IPS-20b (cell line): Measurements from ENCODE around the gene PITPNC1.
"Not testable (repeated sequence)": the region's sequence is repeated elsewhere in the genome, so short reads cannot be mapped to it uniquely, and the experiment has no call there.

Experiments used
- H3K27ac ChIP-seq: one replicate; pipeline ENCODE4 v1.5.1; 2013; ENCODE audit warnings: low read length
- H3K27me3 ChIP-seq: 2 replicates; pipeline ENCODE4 v1.6.1; 2013; ENCODE audit warnings: mild to moderate bottlenecking, low read length, inconsistent platforms; ENCODE audit not compliant: insufficient read depth
- H3K36me3 ChIP-seq: 2 replicates; pipeline ENCODE4 v1.6.1; 2013; ENCODE audit warnings: low read depth, mild to moderate bottlenecking, inconsistent platforms, low read length, moderate library complexity; ENCODE audit not compliant: insufficient read depth
- H3K4me1 ChIP-seq: 2 replicates; pipeline ENCODE4 v1.6.1; 2013; ENCODE audit warnings: mild to moderate bottlenecking, control low read depth, inconsistent platforms, low read length, moderate library complexity; ENCODE audit not compliant: insufficient read depth
- H3K4me3 ChIP-seq: 2 replicates; pipeline ENCODE4 v1.5.1; 2013; ENCODE audit warnings: mild to moderate bottlenecking, low read length, inconsistent platforms
- H3K9ac ChIP-seq: 2 replicates; pipeline ENCODE4 v1.6.1; 2013; ENCODE audit warnings: low read depth, mild to moderate bottlenecking, inconsistent platforms, low read length, moderate library complexity
- H3K9me3 ChIP-seq: 2 replicates; pipeline ENCODE4 v1.6.1; 2013; ENCODE audit warnings: mild to moderate bottlenecking, low read depth, low read length, inconsistent platforms; ENCODE audit not compliant: insufficient read depth

The PITPNC1 gene

DNA sequence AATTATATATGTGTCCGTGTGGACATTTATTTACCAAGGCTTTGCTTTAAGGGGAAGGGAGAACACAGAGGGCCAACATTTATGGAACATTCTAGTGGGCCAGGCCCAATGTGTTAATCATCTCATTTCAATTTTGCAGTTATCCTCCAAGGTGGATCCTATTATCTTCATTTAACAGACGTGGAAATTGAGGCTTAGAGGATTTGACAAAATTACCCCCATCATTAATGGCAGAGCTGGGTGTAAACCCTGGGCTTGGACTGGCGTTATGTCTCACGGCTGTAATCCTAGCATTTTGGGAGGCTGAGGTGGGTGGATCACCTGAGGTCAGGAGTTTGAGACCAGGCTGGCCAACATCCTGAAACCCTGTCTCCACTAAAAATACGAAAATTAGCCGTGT, 26.4 kb downstream of the PITPNC1 start:
- H3K27ac ChIP-seq: no peak overlapping the region
- H3K4me3 ChIP-seq: no peak overlapping the region
- H3K27me3 ChIP-seq: no peaks in the 10 kb centered on the region
- H3K9me3 ChIP-seq: no peaks in the 10 kb centered on the region
- H3K9ac ChIP-seq: no peak overlapping the region
- H3K4me1 ChIP-seq: peaks cover 20% of the 10 kb centered on the region
- no peaks in the 10 kb centered on the region for H3K36me3 ChIP-seq

DNA sequence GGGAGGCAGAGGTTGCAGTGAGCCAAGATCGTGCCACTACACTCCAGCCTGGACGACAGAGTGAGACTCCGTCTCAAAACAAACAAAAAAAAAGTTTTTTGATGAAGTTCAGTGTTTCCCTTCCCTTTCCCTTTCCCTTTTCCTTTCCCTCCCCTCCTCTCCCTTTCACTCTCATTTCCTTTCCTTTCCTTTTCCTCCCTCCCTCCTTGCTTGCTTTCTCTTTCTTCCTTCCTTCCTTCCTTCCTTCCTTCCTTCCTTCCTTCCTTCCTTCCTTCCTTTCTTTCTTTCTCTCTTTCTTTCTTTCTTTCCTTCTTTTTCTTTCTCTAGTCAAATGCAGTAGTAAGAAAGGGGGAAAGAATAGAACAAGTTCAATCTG, 31.4 kb downstream of the PITPNC1 start:
- H3K27me3 ChIP-seq, H3K36me3 ChIP-seq, H3K9ac ChIP-seq, H3K4me3 ChIP-seq, H3K9me3 ChIP-seq, H3K27ac ChIP-seq, H3K4me1 ChIP-seq: not testable (repeated sequence)

DNA sequence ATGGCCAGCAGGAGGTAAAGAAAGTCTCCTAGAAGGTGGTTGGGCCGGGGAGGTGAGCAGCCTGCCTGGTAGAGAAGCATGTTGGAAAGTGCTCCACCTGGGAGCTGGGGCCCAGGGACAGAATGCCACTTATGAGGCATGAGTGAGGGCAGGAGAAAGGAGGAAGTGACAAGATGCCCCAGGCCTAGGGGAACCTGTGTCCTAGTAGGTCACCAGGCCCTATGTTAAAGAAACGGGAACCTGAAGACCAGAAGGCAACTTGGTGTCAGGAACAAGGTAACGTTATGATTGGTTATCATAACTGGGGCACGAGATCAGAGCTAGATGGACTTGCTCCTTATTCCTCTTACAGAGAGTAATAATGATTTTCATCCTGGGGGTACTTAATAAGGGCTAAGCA, 34.3 kb downstream of the PITPNC1 start:
- H3K4me1 ChIP-seq: no peaks in the 10 kb centered on the region
- no peak overlapping the region for H3K9ac ChIP-seq
- no peaks in the 10 kb centered on the region for H3K36me3 ChIP-seq
- H3K9me3 ChIP-seq: peaks cover 5% of the 10 kb centered on the region; the same call in 1 of the 2 replicates
- no peak overlapping the region for H3K27ac ChIP-seq
- H3K27me3 ChIP-seq: no peaks in the 10 kb centered on the region
- H3K4me3 ChIP-seq: no peak overlapping the region

DNA sequence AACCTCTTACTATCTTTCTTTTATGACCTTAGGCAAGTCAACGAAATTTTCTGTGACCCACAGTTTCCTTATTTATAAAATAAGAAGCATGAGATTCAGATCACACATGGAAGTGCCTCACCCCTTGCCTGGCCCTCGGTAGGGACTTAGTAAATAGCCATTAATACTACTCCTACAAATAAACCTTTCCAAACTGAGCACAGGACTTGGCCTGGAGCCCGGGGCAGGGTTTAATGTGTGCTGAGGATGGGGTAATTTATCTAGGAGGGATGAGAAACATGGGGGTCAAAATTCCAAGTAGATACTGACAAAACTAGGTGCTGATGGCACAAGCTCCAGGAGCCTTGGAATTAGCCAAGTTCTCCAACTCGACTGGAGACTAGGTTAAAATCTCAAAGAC, 35.0 kb downstream of the PITPNC1 start:
- Histone ChIP-seq H3K4me3 (no peak overlapping the region), H3K27ac (no peak overlapping the region), H3K4me1 (no peaks in the 10 kb centered on the region), H3K9ac (no peak overlapping the region), H3K27me3 (no peaks in the 10 kb centered on the region), H3K9me3 (peaks cover 5% of the 10 kb centered on the region; the same call in 1 of the 2 replicates), H3K36me3 (no peaks in the 10 kb centered on the region)

- Histone ChIP-seq H3K4me3 (no peak overlapping the region), H3K27ac (no peak overlapping the region), H3K4me1 (no peaks in the 10 kb centered on the region)
Measured at GRCh38 chr17:67412941-67413340, 35.9 kb downstream of the PITPNC1 start.

GRCh38 chr17:67413388-67413787, 36.3 kb downstream of the PITPNC1 start:
- H3K27ac ChIP-seq: no peak overlapping the region
- H3K36me3 ChIP-seq: no peaks in the 10 kb centered on the region
- no peak overlapping the region for H3K9ac ChIP-seq
- peaks cover 5% of the 10 kb centered on the region; the same call in 1 of the 2 replicates for H3K9me3 ChIP-seq
- no peaks in the 10 kb centered on the region for H3K27me3 ChIP-seq
- H3K4me3 ChIP-seq: no peak overlapping the region
- no peaks in the 10 kb centered on the region for H3K4me1 ChIP-seq

More at GRCh38 chr17:67412941-67413340, 35.9 kb downstream of the PITPNC1 start:
- H3K9ac ChIP-seq: no peak overlapping the region
- H3K36me3 ChIP-seq: no peaks in the 10 kb centered on the region
- peaks cover 5% of the 10 kb centered on the region; the same call in 1 of the 2 replicates for H3K9me3 ChIP-seq
- H3K27me3 ChIP-seq: no peaks in the 10 kb centered on the region

DNA sequence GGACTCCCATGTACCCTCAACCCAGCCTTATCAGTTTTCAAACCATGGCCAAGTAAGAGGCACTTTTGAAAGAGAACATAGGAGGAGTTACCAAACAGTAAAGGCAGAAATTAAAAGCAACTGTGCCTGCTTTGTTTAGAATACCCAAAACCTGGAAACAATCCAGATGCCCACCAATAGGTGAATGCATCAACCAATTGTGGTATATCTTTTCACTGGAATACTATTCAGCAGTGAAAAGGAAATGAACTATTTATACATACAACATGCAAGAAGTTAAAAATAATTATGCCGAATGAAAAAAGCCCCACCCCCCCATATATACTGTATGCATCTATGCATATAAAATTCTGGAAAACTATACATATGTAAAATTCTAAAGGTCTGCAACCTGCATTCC, 37.0 kb downstream of the PITPNC1 start:
- Histone ChIP-seq H3K4me1 (no peaks in the 10 kb centered on the region), H3K9me3 (peaks cover 5% of the 10 kb centered on the region; the same call in 1 of the 2 replicates), H3K9ac (no peak overlapping the region), H3K36me3 (no peaks in the 10 kb centered on the region), H3K27ac (no peak overlapping the region), H3K27me3 (no peaks in the 10 kb centered on the region), H3K4me3 (no peak overlapping the region)

DNA sequence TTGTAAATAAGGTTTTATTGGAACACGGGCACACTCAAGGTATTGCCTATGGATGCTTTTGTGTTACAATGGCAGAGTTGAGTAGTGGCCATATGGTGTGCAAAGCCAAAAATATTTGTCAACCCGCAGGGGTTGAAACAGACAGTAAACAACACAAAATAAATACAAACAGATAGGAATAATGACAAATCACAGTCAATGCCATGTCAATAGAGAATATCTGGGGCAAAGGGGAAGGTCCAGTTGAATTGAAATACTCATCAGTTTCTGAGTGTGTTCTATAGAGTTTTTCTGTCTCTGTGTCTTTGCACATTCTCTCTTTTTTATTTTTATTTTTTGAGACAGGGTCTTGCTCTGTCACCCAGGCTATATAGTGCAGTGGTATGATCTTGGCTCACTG, 37.5 kb downstream of the PITPNC1 start:
- Histone ChIP-seq H3K4me1 (no peaks in the 10 kb centered on the region), H3K27ac (no peak overlapping the region), H3K9me3 (peaks cover 5% of the 10 kb centered on the region; the same call in 1 of the 2 replicates)

DNA sequence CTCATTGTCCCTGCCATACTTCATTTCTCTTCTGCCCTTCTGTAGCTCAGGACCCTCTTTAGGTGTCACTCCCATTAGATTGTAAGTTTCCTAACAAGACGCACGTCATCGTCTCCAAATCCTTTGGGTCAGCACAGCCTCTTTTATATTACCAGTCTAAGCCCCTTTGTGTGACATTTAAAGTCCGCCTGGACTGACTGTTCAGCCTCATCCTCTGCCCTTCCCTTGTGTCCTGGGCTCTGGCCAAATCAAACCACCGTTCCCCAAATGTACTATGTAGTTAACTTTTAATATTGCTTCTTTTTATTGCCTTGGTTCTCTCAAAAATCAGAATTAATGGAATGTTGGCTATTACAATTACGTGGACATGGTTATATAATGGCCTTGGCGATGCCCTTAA, 38.2 kb downstream of the PITPNC1 start:
- Histone ChIP-seq H3K4me3 (no peak overlapping the region), H3K36me3 (no peaks in the 10 kb centered on the region), H3K9me3 (peaks cover 5% of the 10 kb centered on the region; the same call in 1 of the 2 replicates), H3K9ac (no peak overlapping the region), H3K27me3 (no peaks in the 10 kb centered on the region), H3K27ac (no peak overlapping the region), H3K4me1 (no peaks in the 10 kb centered on the region)

More for the DNA sequence above, 37.5 kb downstream of the PITPNC1 start:
- no peak overlapping the region for H3K9ac ChIP-seq
- no peak overlapping the region for H3K4me3 ChIP-seq
- H3K36me3 ChIP-seq: no peaks in the 10 kb centered on the region
- H3K27me3 ChIP-seq: no peaks in the 10 kb centered on the region

- H3K9ac ChIP-seq: no peak overlapping the region
- H3K36me3 ChIP-seq: no peaks in the 10 kb centered on the region
- no peak overlapping the region for H3K27ac ChIP-seq
- peaks cover 5% of the 10 kb centered on the region; the same call in 1 of the 2 replicates for H3K9me3 ChIP-seq
- H3K27me3 ChIP-seq: no peaks in the 10 kb centered on the region
- H3K4me3 ChIP-seq: no peak overlapping the region
- peaks cover 8% of the 10 kb centered on the region for H3K4me1 ChIP-seq
Measured at GRCh38 chr17:67417507-67417906, 40.4 kb downstream of the PITPNC1 start.

- Histone ChIP-seq H3K4me1 (peaks cover 8% of the 10 kb centered on the region), H3K9ac (no peak overlapping the region), H3K27ac (no peak overlapping the region), H3K36me3 (no peaks in the 10 kb centered on the region), H3K4me3 (no peak overlapping the region), H3K27me3 (no peaks in the 10 kb centered on the region), H3K9me3 (no peaks in the 10 kb centered on the region)
Measured at GRCh38 chr17:67420994-67421393, 43.9 kb downstream of the PITPNC1 start.

DNA sequence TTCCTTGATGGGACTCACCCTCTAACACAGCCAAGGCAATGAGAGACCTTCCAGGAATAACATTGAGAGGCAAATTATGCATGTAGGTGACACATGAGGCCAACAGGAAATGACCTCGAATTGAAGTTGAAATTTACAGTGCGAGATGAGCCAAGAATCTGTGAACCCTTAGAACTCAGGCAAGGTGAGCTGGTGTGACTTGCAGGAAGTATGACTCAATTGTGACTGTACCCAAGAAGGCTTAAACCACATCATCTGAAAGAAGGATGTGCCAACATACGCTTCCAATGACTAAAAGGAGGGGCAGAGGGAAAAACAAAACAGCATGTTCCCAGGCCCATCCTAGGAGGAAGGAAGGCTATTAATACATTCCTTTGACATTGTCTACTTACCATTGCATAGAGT, 44.8 kb downstream of the PITPNC1 start:
- Histone ChIP-seq H3K9ac (no peak overlapping the region), H3K27ac (no peak overlapping the region), H3K4me1 (peaks cover 8% of the 10 kb centered on the region)

DNA sequence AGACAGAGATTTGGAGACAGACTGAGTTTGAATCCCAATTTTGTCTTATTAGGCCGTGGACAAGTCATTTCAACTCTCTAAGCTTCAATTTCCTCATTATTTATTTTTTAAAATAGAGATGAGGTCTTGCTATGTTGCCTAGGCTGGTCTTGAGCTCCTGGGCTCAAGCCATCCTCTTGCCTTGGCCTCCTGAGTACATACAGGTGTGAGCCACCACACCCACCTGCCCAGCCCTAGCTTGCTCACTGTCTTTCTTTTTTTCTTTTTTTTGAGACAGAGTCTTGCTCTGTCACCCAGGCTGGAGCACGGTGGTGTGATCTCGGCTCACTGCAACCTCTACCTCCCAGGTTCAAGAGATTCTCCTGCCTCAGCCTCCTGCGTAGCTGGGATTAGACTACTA, 45.2 kb downstream of the PITPNC1 start:
- H3K4me1 ChIP-seq, H3K27me3 ChIP-seq, H3K4me3 ChIP-seq, H3K9me3 ChIP-seq, H3K27ac ChIP-seq, H3K36me3 ChIP-seq, H3K9ac ChIP-seq: not testable (repeated sequence)

More for the DNA sequence above, 44.8 kb downstream of the PITPNC1 start:
- H3K36me3 ChIP-seq: no peaks in the 10 kb centered on the region
- H3K9me3 ChIP-seq: no peaks in the 10 kb centered on the region
- no peak overlapping the region for H3K4me3 ChIP-seq
- no peaks in the 10 kb centered on the region for H3K27me3 ChIP-seq
